ENCODE results near the gene OR2B2.

DNA sequence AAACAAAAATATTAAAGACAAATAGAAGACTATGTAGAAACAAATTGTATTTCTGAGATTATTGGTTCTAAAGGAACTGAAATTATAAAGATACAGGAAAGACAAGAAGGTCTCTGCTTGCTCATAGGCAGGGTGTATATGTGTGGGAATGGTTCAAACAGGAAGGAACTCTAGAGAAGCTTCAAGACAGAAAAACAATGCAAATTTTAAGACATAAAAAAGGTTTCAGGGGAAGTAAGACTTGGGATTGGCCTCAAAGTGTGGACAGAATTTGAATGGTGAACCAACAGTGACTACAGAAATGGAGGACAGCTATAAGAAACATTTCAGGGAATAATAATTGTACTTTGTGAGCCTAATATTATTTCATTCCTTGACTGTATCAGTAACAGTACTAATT is 50.3 kb downstream of the OR2B2 start:
- TF ChIP-seq TARDBP (IDR thresholded peaks at IDR 0.05), result no peak
- no peak for TF ChIP-seq FOXM1 (IDR thresholded peaks at IDR 0.05; ENCODE audit: borderline replicate concordance)
- no peak for TF ChIP-seq SP1 (IDR thresholded peaks at IDR 0.05)
- TF ChIP-seq, protein P1, sequence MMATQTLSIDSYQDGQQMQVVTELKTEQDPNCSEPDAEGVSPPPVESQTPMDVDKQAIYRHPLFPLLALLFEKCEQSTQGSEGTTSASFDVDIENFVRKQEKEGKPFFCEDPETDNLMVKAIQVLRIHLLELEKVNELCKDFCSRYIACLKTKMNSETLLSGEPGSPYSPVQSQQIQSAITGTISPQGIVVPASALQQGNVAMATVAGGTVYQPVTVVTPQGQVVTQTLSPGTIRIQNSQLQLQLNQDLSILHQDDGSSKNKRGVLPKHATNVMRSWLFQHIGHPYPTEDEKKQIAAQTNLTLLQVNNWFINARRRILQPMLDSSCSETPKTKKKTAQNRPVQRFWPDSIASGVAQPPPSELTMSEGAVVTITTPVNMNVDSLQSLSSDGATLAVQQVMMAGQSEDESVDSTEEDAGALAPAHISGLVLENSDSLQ (IDR thresholded peaks at IDR 0.05), result no peak
- no peak for TF ChIP-seq ARNT (IDR thresholded peaks at IDR 0.05)
- no peak for TF ChIP-seq NFRKB (IDR thresholded peaks at IDR 0.05)

Measured in HEK293T (cell line).